Left lung (tissue), 10 donors: ENCODE data around the gene PFKP. TPM values are rescaled to one million over a fixed set of nuclear protein-coding genes. Genes with fewer than 3 reads are reported as not detected.

ENCODE experiments used
- ATAC-seq: fragments of 200-7000 bp; cut with Tn5 transposase; one replicate; pipeline ENCODE4 v1.9.1; 2020; ENCODE audit warnings: moderate library complexity
- DNase-seq, 4 donors: peaks; one replicate each; pipeline ENCODE4 v3.0.0-alpha.2; 2013 to 2020
- H3K27ac ChIP-seq, 2 donors: fragments of 200-600 bp; sonication (generic) in 1 of 2; one replicate each; pipeline versions ENCODE4 v1.5.0 to v1.8.0; 2020 to 2021
- H3K27me3 ChIP-seq, 2 donors: fragments of 200-600 bp; sonication (generic) in 1 of 2; one replicate each; pipeline versions ENCODE4 v1.5.0 to v1.8.0; 2020 to 2021
- H3K36me3 ChIP-seq, 2 donors: fragments of 200-600 bp; sonication (generic) in 1 of 2; one replicate each; pipeline versions ENCODE4 v1.5.0 to v1.8.0; 2020 to 2021
- H3K4me1 ChIP-seq, 2 donors: fragments of 200-600 bp; one replicate each; pipeline ENCODE4 v1.8.0; 2021
- H3K4me3 ChIP-seq, 2 donors: fragments of 200-600 bp; sonication (generic) in 1 of 2; one replicate each; pipeline versions ENCODE4 v1.5.0 to v1.8.0; 2020 to 2021; ENCODE audit warnings: mild to moderate bottlenecking in 1 of 2
- H3K9me3 ChIP-seq, 2 donors: fragments of 200-600 bp; sonication (generic) in 1 of 2; one replicate each; pipeline versions ENCODE4 v1.5.0 to v1.8.0; 2020 to 2021
- intact Hi-C, 2 donors: fragments of 100-400 bp; cut with DNase I; formaldehyde crosslinking; loops; one replicate each; pipeline versions ENCODE4 v1.11.2 to v1.14.2; 2022
- polyA plus RNA-seq, 6 donors: library from polyadenylated mRNA; unstranded; fragments of 120-200 nt; gene quantifications; one replicate each; pipeline ENCODE4 v1.2.1, GENCODE V29; 2013; ENCODE audit not compliant: insufficient read length in 6 of 6
- total RNA-seq, 2 donors: library from RNA; stranded (reverse); fragmentation: NEBNext Ultra II Directional; extraction: Animal tissue kit (Norgen Biotek cat#: 25700); gene quantifications; one replicate each; pipeline ENCODE4 v1.2.1, GENCODE V29; 2021
- TF ChIP-seq, protein P1 (sequence below), 2 donors: fragments of 200-600 bp; sonication (generic) in 1 of 2; IDR thresholded peaks; one replicate each; pipeline versions ENCODE4 v1.5.0 to v1.8.0; 2021; ENCODE audit warnings: antibody characterized with exemption in 2 of 2
- donor health status: DM: no; HTN: yes; CAD: no.
- donor health status: DM: no; HTN: no; CAD: no.

PFKP gene
- total and polyA plus RNA-seq, 8 donors = 7.4 to 70.0 (median 11.2) TPM

- ATAC-seq = peak; percentile 51
- H3K4me1 ChIP-seq = no peaks in the 10 kb centered on the region
- no peaks in the 10 kb centered on the region for H3K27me3 ChIP-seq
- peaks cover 0 to 69% of the 10 kb centered on the region in 2 donors for H3K36me3 ChIP-seq
- intact Hi-C loops = no loop called here
- peak in 2 of 4 donors; percentile 27 to 68 for DNase-seq
- TF ChIP-seq, protein P1, sequence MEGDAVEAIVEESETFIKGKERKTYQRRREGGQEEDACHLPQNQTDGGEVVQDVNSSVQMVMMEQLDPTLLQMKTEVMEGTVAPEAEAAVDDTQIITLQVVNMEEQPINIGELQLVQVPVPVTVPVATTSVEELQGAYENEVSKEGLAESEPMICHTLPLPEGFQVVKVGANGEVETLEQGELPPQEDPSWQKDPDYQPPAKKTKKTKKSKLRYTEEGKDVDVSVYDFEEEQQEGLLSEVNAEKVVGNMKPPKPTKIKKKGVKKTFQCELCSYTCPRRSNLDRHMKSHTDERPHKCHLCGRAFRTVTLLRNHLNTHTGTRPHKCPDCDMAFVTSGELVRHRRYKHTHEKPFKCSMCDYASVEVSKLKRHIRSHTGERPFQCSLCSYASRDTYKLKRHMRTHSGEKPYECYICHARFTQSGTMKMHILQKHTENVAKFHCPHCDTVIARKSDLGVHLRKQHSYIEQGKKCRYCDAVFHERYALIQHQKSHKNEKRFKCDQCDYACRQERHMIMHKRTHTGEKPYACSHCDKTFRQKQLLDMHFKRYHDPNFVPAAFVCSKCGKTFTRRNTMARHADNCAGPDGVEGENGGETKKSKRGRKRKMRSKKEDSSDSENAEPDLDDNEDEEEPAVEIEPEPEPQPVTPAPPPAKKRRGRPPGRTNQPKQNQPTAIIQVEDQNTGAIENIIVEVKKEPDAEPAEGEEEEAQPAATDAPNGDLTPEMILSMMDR (IDR thresholded peaks at IDR 0.05) = no peak
- no peak overlapping the region for H3K27ac ChIP-seq
- no peak overlapping the region for H3K4me3 ChIP-seq
- H3K9me3 ChIP-seq = peaks cover 0 to 10% of the 10 kb centered on the region in 2 donors
These were observed 56.4 kb downstream of the PFKP start for GRCh38 chr10:3123571-3124411.

DNA sequence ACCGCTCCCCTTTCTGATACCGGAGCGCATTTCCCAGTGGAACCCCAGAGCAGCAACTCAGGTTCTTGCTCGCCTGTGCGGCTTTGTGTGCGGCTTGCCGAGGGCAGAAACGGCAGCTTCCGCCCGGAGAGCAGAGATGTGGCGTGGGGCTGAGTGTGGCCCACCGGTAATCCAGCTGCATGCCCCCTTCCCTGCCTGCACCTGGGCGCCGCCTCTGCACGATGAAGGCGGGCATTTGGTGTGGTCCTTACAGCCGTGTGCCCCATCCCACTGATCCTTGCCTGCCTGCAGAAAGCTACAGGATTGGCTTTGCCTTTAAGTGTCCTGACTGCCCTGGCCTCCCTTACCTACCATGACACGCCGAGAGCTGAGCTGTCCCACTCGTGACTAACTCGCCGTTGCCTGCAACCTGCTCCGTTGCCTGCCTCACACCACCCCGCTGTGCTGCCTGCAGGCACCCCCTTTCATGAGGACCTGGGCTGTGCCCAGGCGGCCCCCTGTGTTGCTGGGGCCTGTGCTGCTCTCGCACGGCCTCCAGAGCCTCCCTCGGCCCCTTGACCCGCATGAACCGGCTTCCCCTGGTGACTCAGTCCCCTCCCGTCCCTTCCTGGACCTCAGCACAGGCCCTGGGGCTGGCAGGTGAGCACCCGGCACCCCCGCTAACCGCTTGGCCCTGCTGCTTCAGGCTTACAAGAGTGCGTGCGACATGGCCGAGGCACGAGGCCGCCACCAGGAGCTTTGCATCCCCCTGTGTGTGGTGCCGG, 57.2 kb downstream of the PFKP start:
- TF ChIP-seq, protein P1 (IDR thresholded peaks at IDR 0.05) = no peak
- intact Hi-C loops = no loop called here

DNA sequence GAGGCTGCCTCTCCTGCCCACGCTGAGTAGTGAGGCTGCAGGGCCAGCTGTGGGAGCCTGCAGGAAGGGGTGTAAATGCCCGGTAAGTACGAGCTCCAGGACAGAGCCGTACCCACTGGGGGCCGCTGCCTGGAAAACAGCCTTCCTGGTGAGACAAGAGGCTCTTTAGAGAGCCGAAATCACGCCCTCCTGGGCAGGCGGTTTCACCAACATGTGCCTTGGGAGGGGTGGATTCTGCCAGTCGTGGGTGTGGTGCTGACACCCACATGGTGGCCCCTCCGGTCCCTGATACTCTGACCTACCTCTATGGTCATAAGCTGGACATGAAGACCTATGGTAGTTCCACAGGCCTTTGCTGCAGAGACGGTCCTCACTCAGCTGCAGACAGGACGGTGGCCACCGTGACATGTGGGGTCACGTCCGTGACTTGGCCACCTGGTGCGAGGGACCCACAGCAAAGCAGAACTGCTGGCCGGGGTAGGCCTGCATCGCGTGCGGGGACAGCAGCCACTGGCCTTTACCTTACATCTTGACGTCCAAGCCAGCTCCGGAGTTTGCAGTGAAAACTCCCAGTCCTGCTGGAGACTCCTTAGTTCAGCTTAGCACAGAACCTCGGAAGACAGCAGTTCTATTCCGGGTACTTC, 58.3 kb downstream of the PFKP start:
- intact Hi-C loops = no loop called here
- ATAC-seq = no peak
- TF ChIP-seq, protein P1 (IDR thresholded peaks at IDR 0.05) = no peak

More for the DNA sequence above, 57.2 kb downstream of the PFKP start:
- DNase-seq (peak in 1 of 4 donors; percentile 77), ATAC-seq (no peak)
- no peaks in the 10 kb centered on the region for H3K4me1 ChIP-seq
- H3K27ac ChIP-seq = no peak overlapping the region
- H3K9me3 ChIP-seq = peaks cover 0 to 10% of the 10 kb centered on the region in 2 donors
- H3K36me3 ChIP-seq = peaks cover 0 to 65% of the 10 kb centered on the region in 2 donors
- no peak overlapping the region for H3K4me3 ChIP-seq
- no peaks in the 10 kb centered on the region for H3K27me3 ChIP-seq

GRCh38 chr10:3126249-3126648, 58.9 kb downstream of the PFKP start:
- TF ChIP-seq, protein P1 (IDR thresholded peaks at IDR 0.05) = no peak
- H3K27ac ChIP-seq = no peak overlapping the region

More for the DNA sequence above, 58.3 kb downstream of the PFKP start:
- peak in 1 of 4 donors; percentile 68 for DNase-seq
- Histone ChIP-seq H3K36me3 (peaks cover 0 to 70% of the 10 kb centered on the region in 2 donors), H3K27me3 (no peaks in the 10 kb centered on the region), H3K9me3 (peaks cover 0 to 10% of the 10 kb centered on the region in 2 donors), H3K4me3 (no peak overlapping the region), H3K27ac (no peak overlapping the region), H3K4me1 (no peaks in the 10 kb centered on the region)

More at GRCh38 chr10:3126249-3126648, 58.9 kb downstream of the PFKP start:
- intact Hi-C loops = no loop called here
- Histone ChIP-seq H3K27me3 (no peaks in the 10 kb centered on the region), H3K36me3 (peaks cover 0 to 74% of the 10 kb centered on the region in 2 donors), H3K9me3 (peaks cover 0 to 10% of the 10 kb centered on the region in 2 donors), H3K4me3 (no peak overlapping the region), H3K4me1 (no peaks in the 10 kb centered on the region)
- DNase-seq = peak in 1 of 4 donors; percentile 69
- no peak for ATAC-seq
